Heart right ventricle (tissue), 16 donors: ENCODE data around the gene NPY. TPM values are rescaled to one million over a fixed set of nuclear protein-coding genes. Genes with fewer than 3 reads are reported as not detected.

Source experiments
- ATAC-seq, 8 donors: fragments of 200-7000 bp; cut with Tn5 transposase; one replicate each; pipeline ENCODE4 v1.9.1; 2020; ENCODE audit warnings: mild to moderate bottlenecking in 8 of 8, moderate library complexity in 8 of 8, moderate number of reproducible peaks in 1 of 8
- DNase-seq, 2 donors: peaks; one replicate each; pipeline ENCODE4 v3.0.0-alpha.2; 2020
- H3K27ac ChIP-seq, 10 donors: fragments of 200-600 bp; sonication (generic) in 2 of 10; one replicate each; pipeline versions ENCODE4 v1.5.0 to v1.8.0; 2020 to 2022; ENCODE audit warnings: mild to moderate bottlenecking in 3 of 10
- H3K27me3 ChIP-seq, 7 donors: fragments of 200-600 bp; one replicate each; pipeline ENCODE4 v1.8.0; 2021 to 2022; ENCODE audit warnings: mild to moderate bottlenecking in 2 of 7
- H3K36me3 ChIP-seq, 9 donors: fragments of 200-600 bp; sonication (generic) in 1 of 9; one replicate each; pipeline versions ENCODE4 v1.5.0 to v1.8.0; 2020 to 2022; ENCODE audit warnings: mild to moderate bottlenecking in 2 of 9
- H3K4me1 ChIP-seq, 9 donors: fragments of 200-600 bp; sonication (generic) in 1 of 9; one replicate each; pipeline versions ENCODE4 v1.5.0 to v1.8.0; 2020 to 2022; ENCODE audit warnings: mild to moderate bottlenecking in 4 of 9
- H3K4me3 ChIP-seq, 10 donors: fragments of 200-600 bp; sonication (generic) in 2 of 10; one replicate each; pipeline versions ENCODE4 v1.5.0 to v1.8.0; 2020 to 2022; ENCODE audit warnings: mild to moderate bottlenecking in 7 of 10, moderate library complexity in 2 of 10
- H3K9me3 ChIP-seq, 11 donors: fragments of 200-600 bp in 10 of 11; sonication (generic) in 2 of 11; one replicate each; pipeline versions ENCODE4 v1.5.0 to v1.8.0; 2013 to 2022; ENCODE audit warnings: mild to moderate bottlenecking in 2 of 11, control low read depth in 1 of 11, moderate library complexity in 1 of 11
- CTCF ChIP-seq, 9 donors: fragments of 200-600 bp; sonication (generic) in 2 of 9; IDR thresholded peaks; one replicate each; pipeline versions ENCODE4 v1.5.0 to v1.8.0; 2021 to 2022; ENCODE audit warnings: antibody characterized with exemption in 9 of 9, mild to moderate bottlenecking in 5 of 9, moderate library complexity in 1 of 9
- WGBS, 2 donors: extraction: QIAGEN DNeasy Blood & Tissue Kit; methylation state at CpG; one replicate each; pipeline ENCODE4 v1.1.7; 2013; ENCODE audit warnings: inconsistent platforms in 1 of 2; 5-methylcytosine and 5-hydroxymethylcytosine counted together
- intact Hi-C, 10 donors: fragments of 100-400 bp; cut with DNase I; formaldehyde crosslinking; loops; one replicate each; pipeline versions ENCODE4 v1.11.1 to v1.14.2; 2022
- polyA plus RNA-seq, 2 donors: library from polyadenylated mRNA; stranded (reverse); fragments of 200-250 nt; gene quantifications; one replicate each; pipeline ENCODE4 v1.2.3, GENCODE V29; 2013
- total RNA-seq, 10 donors: library from RNA; stranded (reverse); fragmentation: NEBNext Ultra II Directional in 3 of 10; extraction: Animal tissue kit (Norgen Biotek cat#: 25700) in 3 of 10; gene quantifications; one replicate each; pipeline versions ENCODE4 v1.2.1 to v1.2.4, GENCODE V29; 2021 to 2023
- donor health status: Arrhythmogenic right ventricular cardiomyopathy.
- donor health status: ischemic (EF 13 %, LVEDD 7.1; RV severe dilation, severe dysfunction).
- donor health status: healthy with polysubstance abuse.
- donor health status: DM: no; HTN: yes; CAD: no.
- donor health status: DM: no; HTN: no; CAD: no.
- donor health status: ischemic (EF 25% LVEDD 6.9; RV normal size, moderate dysfunction).
- donor health status: ischemic (EF 25% LVEDD 5.7; RV mildly dilated, moderate dysfunction).
- donor health status: healthy.
- donor health status: DM: yes; HTN: yes; CAD: no.
- donor health status: Ischemic cardiomyopathy.
- donor health status: ischemic (EF 35%, LVEDD 5.7; RV mildly dilated, moderate dysfunction).
- donor health status: nonischemic (EF 11% LVEDD 7.7; RV severe dilation, severe dysfunction).
- donor health status: DM: yes; HTN: yes; CAD: no.
- donor health status: PGD.
- donor health status: ischemic (EF 29% LVEDD 5.4; RV normal size, mild dysfunction).
- donor health status: nonischemic (EF 23%, LVEDD 6.1; RV moderate dilation, normal function).

The NPY gene
- total and polyA plus RNA-seq, 12 donors: 0.13 TPM; not detected in 11

- no peak for DNase-seq
- WGBS, 2 donors: 32% methylated on average over 5 of the region's 5 CpGs
- intact Hi-C loops: loop anchor here in 1 of 10 donors (10.0 kb wide), 1 partner anchor 375 kb away; no protein-coding TSS in a partner anchor
- Histone ChIP-seq H3K4me1 (peaks cover 0 to under 1% (median 0%) of the 10 kb centered on the region in 9 donors), H3K4me3 (no peak overlapping the region), H3K27me3 (peaks cover 0 to 41% (median 31%) of the 10 kb centered on the region in 7 donors), H3K9me3 (no peaks in the 10 kb centered on the region), H3K27ac (no peak overlapping the region), H3K36me3 (no peaks in the 10 kb centered on the region)
- peak in 1 of 8 donors; percentile 69 for ATAC-seq
- TF ChIP-seq CTCF (IDR thresholded peaks at IDR 0.05): peak in 6 of 9 donors; percentile 15 to 43 (median 28)
Observed at GRCh38 chr7:24290004-24290641, 6.1 kb downstream of the NPY start.

- peaks cover 0 to 29% (median 20%) of the 10 kb centered on the region in 7 donors for H3K27me3 ChIP-seq
- 45 to 53% methylated on average over 7 of the region's 7 CpGs for WGBS, 2 donors
- intact Hi-C loops: loop anchor here in 1 of 10 donors (10.0 kb wide), 1 partner anchor 374 kb away; no protein-coding TSS in a partner anchor
Observed at GRCh38 chr7:24291271-24291670, 7.3 kb downstream of the NPY start.

GRCh38 chr7:24297362-24297761, 13.4 kb downstream of the NPY start:
- no peaks in the 10 kb centered on the region for H3K4me1 ChIP-seq
- no peak for TF ChIP-seq CTCF (IDR thresholded peaks at IDR 0.05)
- H3K9me3 ChIP-seq: peaks cover 0 to 7% (median 0%) of the 10 kb centered on the region in 11 donors
- DNase-seq (no peak), ATAC-seq (no peak)
- intact Hi-C loops: loop anchor here in 1 of 10 donors (10.0 kb wide), 1 partner anchor 367 kb away; no protein-coding TSS in a partner anchor
- H3K27me3 ChIP-seq: peaks cover 0 to 5% (median 0%) of the 10 kb centered on the region in 7 donors
- 72 to 79% methylated on average over 3 of the region's 3 CpGs for WGBS, 2 donors
- H3K36me3 ChIP-seq: no peaks in the 10 kb centered on the region
- H3K4me3 ChIP-seq: no peak overlapping the region
- H3K27ac ChIP-seq: no peak overlapping the region

More at GRCh38 chr7:24291271-24291670, 7.3 kb downstream of the NPY start:
- Histone ChIP-seq H3K4me1 (no peaks in the 10 kb centered on the region), H3K4me3 (no peak overlapping the region), H3K9me3 (no peaks in the 10 kb centered on the region), H3K27ac (no peak overlapping the region), H3K36me3 (no peaks in the 10 kb centered on the region)
- ATAC-seq (no peak), DNase-seq (no peak)
- no peak for TF ChIP-seq CTCF (IDR thresholded peaks at IDR 0.05)

GRCh38 chr7:24298696-24299095, 14.7 kb downstream of the NPY start:
- no peak for DNase-seq
- intact Hi-C loops: loop anchor here in 1 of 10 donors (10.0 kb wide), 1 partner anchor 366 kb away; no protein-coding TSS in a partner anchor
- ATAC-seq: no peak
- Histone ChIP-seq H3K4me1 (no peaks in the 10 kb centered on the region), H3K27ac (no peak overlapping the region), H3K36me3 (no peaks in the 10 kb centered on the region), H3K9me3 (peaks cover 0 to 7% (median 0%) of the 10 kb centered on the region in 11 donors), H3K4me3 (no peak overlapping the region), H3K27me3 (no peaks in the 10 kb centered on the region)
- no peak for TF ChIP-seq CTCF (IDR thresholded peaks at IDR 0.05)
